NCI-H345 treated with DMSO at 0.1 percent for 48 hours (cell line): ENCODE results near the gene YBEY.

Experiments
- DNase-seq: peaks from one replicate; lab custom pipeline; 2025; ENCODE audit not compliant: unreplicated experiment; lab: John Stamatoyannopoulos, UW

The YBEY gene

DNA sequence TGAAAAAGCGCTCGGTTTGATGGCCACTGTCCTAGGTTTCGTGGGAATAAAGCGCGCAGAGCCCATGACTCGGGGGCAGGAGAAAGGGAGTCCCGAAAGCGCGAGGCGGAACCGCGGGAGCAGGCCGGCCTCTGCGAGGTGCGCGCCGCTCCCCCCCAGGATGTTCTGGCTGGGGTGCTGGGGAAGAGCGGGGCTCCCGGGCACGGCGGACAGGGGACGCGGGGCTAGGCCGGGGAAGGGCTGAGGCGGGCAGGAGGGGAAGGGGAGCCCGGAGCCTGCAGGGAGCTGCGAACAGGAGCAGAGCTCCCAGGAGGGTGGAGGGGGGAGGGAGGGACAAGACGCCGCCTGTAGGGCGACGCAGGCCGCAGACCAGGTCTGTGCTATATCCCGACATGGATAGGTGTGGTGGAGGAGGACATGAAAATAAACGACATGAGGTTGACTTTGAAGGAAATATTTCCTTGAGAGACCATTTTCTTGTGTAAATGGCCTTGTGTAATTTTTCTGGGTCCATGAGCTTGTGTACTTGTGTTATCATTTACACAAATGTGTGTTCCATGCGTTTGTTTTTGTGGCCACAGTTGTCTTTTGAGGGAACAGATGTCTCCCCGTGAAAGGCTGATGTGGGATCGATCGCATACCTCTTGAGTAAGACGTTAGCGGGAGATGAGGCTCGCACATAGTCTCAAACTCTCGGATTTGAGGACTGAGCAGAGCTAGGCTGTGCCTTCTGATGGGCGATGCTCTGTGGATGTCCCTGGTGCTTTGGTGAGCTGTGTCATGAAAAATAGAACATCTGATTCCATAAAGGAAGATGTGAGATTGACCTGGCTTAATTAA, 39.2 kb downstream of the YBEY start:
- peak; percentile 36 for DNase-seq

DNA sequence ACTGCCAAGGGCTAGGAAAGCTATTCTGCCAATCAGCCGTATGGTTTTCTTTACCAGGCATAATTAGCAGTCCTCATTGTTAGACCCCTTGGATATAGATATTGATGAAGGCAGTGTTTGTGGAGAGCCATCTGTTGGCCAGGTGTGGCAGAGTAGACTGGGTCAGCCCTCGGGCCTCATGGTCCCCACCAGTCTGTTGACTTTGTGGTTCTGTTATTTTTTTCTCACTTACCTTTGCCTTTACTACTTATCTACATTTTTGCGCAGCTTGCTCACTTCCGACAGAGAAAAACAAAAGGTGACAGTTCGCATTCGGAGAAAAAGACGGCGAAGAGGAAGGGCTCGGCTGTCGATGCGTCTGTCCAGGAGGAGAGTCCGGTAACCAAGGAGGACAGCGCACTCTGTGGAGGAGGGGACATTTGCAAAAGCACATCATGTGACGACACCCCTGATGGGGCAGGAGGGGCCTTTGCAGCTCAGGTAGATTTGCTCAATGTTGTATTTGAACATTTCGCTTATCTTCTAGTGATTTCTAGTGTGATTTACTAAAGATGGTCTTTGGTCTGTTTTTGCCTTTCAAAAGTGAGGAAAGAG, 40.1 kb downstream of the YBEY start:
- DNase-seq = no peak

DNA sequence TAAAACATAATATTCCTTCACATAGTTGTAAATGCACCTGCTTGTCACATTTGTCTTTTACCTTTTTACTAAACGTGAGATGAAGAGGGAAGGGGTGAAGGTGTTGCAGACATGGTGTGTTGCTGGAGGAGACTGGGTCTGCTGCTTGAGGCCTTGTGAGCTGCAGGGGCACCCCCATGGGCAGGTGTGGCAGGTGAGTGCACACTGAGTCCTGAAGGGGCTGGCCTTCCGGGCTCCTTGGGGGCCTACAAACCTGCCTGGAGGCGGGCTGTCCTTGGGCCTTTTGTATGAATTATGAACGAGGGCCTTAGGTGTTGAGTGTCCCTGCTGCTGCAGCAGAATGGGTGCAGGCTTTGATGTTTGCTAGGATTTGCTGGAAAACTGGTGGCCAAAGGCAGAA, 41.6 kb downstream of the YBEY start:
- DNase-seq = no peak

DNA sequence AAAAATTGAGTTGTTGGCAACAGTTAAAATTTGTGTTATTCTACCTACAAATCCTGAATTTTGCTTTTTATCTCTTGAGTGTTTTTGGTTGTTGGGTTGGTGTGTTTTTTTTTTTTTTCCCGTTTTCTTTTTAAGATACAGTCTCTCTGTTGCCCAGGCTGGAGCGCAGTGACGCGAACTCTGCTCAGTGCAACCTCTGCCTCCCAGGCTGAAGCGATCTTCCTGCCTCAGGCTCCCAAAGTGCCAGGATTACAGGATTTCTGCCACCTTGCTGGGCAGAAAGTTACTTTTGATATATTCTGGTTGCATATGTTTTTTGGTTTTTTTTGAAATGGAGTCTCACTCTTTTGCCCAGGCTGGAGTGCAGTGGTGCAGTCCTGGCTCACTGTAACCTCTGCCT, 42.0 kb downstream of the YBEY start:
- no peak for DNase-seq

DNA sequence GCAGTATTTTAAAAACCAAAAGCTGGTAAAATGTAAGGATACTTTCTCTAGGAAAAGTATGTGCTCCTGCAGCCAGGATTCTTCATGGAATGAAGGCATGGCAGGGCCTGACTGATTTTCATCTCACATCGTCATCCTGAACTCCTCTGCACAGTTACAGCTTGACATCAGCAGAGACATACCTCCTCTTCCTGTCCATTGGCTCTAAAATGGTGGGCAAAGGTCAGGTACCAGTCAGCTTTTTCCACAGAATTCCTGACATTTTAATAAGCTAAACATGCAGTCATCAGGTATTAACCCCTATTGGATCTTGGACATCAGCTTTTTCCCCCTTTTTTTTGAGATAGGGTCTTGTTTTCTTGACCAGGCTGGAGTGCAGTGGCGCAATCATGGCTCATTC, 43.7 kb downstream of the YBEY start:
- no peak for DNase-seq

DNA sequence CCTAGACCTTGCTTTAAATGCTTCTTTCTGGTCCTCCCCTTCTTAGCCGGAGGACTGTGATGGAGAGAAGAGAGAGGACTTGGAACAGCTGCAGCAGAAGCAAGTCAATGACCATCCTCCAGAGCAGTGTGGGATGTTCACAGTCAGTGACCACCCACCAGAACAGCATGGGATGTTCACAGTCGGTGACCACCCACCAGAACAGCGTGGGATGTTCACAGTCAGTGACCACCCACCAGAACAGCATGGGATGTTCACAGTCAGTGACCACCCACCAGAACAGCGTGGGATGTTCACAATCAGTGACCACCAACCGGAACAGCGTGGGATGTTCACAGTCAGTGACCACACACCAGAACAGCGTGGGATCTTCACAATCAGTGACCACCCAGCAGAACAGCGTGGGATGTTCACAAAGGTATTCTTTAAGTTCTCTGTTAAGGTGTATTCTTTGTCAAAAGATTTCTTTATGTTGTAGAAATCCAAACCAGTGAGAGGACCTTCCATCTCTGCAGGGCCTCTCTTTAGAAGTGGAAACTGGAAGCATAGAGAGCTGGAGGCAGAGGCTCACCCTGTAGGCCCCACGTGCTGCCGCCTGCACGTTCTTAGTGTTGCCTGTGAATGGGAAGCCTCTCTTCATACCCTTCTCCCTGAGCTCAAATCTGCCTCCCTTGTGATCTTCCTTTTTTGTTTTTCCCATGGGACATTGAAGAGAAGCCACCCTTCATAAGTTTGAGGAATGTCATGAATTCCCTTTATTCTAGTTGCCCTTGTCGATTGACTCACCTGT, 48.4 kb downstream of the YBEY start:
- no peak for DNase-seq

DNA sequence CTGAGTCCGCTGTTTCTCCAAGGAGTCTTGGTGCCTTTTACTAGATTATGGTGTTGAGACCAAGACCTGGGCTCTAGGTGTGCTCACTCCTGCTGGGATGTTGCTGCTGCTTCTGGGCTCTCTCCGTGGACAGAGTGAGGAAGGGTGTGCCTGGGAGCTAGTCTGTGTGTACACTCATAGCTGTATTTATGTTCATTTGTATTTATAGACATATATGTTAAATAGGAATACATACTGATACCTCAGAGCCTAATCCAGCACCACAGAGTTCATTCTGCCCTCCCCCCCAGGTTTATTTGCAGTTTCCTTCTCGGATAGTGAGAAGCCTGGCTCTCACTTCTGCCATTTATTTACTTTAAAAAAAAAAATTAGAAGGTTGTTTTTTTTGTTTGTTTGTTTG, 50.5 kb downstream of the YBEY start:
- no peak for DNase-seq

DNA sequence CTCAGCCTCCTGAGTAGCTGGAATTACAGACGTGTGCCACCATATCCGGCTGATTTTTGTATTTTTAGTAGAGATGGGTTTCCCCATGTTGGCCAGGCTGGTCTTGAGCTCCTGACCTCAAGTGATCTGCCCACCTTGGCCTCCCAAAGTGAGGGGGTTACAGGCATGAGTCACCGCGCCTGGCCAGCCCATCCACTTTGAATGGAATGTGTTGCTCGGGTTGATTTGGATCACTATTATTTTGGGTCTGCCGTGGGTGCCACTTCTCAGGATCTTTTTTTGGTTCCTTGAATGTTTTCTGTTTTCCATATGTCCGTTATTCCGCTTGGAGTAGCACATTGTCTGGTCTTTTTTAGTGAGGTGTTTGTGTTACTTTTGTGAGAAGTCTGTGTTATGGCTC, 54.9 kb downstream of the YBEY start:
- no peak for DNase-seq

DNA sequence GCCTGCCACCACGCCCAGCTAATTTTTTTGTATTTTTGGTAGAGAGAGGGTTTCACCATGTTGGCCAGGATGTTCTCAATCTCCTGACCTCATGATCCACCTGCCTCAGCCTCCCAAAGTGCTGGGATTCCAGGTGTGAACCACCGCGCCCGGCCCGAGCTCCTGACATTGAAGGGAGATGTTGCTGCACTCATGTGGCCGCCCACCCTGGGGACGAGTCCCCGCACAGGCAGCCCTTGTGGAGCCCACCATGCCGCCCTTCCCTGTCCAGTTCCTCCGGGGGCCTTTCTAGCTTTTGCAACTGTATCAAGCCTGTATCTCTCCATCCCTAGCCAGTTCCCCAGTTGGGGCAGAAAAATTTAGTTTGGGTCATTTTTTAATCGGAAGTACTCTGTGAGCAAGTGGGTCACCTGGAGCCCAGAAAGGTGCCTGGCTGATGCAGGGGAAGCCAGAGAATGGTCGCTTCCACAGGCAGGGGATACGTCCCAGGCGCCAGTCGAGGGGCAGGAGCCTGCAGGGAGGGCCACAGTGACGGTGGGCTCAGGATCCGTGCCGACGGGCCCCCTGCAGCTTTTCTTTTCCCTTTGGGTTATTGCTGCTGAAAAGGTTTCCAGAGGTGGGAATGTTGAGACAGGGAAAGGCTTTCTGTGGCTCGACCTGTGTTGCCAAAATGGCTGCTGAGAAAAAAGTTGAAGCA, 58.2 kb downstream of the YBEY start:
- no peak for DNase-seq

DNA sequence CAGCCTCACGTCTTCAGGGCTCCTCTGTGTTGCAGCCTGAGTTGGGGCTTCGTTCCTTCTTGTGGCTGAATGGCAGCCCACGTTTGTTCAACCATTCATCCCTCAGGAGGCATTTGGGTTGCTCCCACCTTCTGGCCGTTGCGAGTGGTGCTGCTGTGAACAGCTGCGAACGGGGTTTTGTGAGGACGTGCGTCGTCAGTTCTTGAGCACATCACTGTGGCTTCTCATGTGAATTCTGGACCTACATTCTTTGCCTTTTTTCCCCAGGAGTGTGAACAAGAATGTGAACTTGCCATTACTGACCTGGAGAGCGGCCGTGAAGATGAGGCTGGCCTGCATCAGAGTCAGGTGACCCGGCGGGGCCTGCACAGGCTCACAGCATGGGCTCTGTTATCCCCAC, 59.7 kb downstream of the YBEY start:
- no peak for DNase-seq

DNA sequence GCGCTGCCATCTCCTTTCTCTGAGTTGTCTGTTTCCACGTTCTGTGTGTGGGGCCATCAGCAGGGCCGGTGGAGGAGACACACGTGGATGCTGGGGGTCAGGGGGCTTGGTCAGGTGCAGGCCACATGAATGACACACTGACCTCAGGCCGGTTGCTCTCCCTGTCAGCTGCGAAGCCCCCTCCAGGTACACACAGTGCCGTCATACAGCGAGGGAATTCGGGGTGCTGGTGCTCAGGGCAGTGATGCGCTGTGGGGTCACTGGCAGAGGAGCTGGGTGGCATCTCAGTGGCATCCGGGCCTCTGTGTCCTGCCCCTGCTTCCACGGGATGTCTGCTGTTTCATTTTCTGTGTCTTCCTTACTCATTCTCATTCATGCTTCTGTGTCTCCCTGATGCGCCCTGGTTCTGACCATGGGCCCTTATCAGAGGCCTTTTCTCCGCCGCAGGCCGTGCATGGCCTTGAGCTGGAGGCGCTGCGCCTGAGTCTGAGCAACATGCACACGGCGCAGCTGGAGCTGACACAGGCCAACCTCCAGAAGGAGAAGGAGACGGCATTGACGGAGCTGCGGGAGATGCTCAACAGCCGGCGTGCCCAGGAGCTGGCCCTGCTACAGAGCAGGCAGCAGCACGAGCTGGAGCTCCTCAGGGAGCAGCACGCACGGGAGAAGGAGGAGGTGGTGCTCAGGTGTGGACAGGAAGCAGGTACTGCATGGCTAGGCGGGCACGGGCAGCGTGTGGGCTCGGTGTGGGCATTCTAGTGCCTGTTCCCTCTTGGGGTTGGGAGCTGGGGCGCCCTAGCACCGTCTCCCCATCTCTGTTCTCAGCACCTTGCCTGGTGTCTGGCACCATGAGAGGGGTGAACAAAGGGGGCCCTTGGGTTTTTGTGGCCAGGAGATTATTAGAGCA, 60.4 kb downstream of the YBEY start:
- no peak for DNase-seq

DNA sequence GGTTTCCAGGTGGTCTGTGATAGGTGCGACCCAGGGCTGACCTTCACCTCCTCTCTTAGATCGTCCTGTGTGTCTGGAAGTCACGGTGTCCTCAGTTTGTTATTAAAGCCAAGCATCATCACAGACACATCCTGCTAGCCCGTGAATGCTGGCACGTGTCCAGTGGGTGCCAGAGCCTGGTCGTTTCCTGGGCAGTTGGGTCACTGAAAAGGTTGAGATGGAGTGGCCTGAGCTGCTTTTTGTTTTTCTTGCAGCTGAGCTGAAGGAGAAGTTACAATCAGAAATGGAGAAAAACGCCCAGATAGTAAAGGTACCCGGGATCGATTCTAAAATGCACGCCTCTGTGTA, 61.0 kb downstream of the YBEY start:
- no peak for DNase-seq
